Neural cell (in vitro differentiated cells): ENCODE data around the gene SERPINH1. TPM values are rescaled to one million over a fixed set of nuclear protein-coding genes. Genes with fewer than 3 reads are reported as not detected.

ENCODE experiments used
- H2AFZ ChIP-seq: fragments of 200-600, 300-800 bp; sonication (generic), shearing (Covaris generic); 2 replicates; pipeline ENCODE4 v1.6.0; 2014; ENCODE audit warnings: low read depth, mild to moderate bottlenecking, antibody characterized with exemption, low read length, moderate library complexity
- H3F3A ChIP-seq: fragments of 200-600 bp; shearing (Covaris generic); 2 replicates; pipeline ENCODE4 v1.6.1; 2016; ENCODE audit warnings: mild to moderate bottlenecking, moderate library complexity, mixed read lengths, antibody characterized with exemption, low read length; ENCODE audit not compliant: insufficient read depth, poor library complexity, severe bottlenecking
- H3K27ac ChIP-seq: fragments of 200-600, 300-800 bp; sonication (generic), shearing (Covaris generic); 2 replicates; pipeline ENCODE4 v1.5.1; 2014; ENCODE audit warnings: mild to moderate bottlenecking, low read length, moderate library complexity
- H3K27me3 ChIP-seq: fragments of 300-800, 200-600 bp; sonication (generic), shearing (Covaris generic); 2 replicates; pipeline ENCODE4 v1.6.0; 2014; ENCODE audit warnings: mild to moderate bottlenecking, low read depth, low read length, moderate library complexity; ENCODE audit not compliant: insufficient read depth
- H3K36me3 ChIP-seq: fragments of 300-800, 200-600 bp; sonication (generic), shearing (Covaris generic); 2 replicates; pipeline ENCODE4 v1.5.1; 2014; ENCODE audit warnings: mild to moderate bottlenecking, antibody characterized with exemption, low read length, moderate library complexity; ENCODE audit not compliant: insufficient read depth
- H3K4me2 ChIP-seq: fragments of 300-800, 200-600 bp; sonication (generic), shearing (Covaris generic); 2 replicates; pipeline ENCODE4 v1.6.0; 2014; ENCODE audit warnings: mild to moderate bottlenecking, low read length
- H3K4me3 ChIP-seq: fragments of 300-800, 200-600 bp; sonication (generic), shearing (Covaris generic); 2 replicates; pipeline ENCODE4 v1.5.1; 2014; ENCODE audit warnings: mild to moderate bottlenecking, low read length, moderate library complexity
- H3K79me2 ChIP-seq: fragments of 200-600 bp; shearing (Covaris generic); replicated peaks from 2 replicates; pipeline ENCODE4 v1.6.0; 2014; ENCODE audit warnings: mild to moderate bottlenecking, low read length, moderate library complexity; ENCODE audit not compliant: insufficient read depth
- H3K9ac ChIP-seq: fragments of 300-800, 200-600 bp; sonication (generic), shearing (Covaris generic); 2 replicates; pipeline ENCODE4 v1.6.1; 2016; ENCODE audit warnings: mild to moderate bottlenecking, low read length, mixed read lengths
- H3K9me2 ChIP-seq: fragments of 200-600 bp; shearing (Covaris generic); 2 replicates; pipeline ENCODE4 v1.6.1; 2016; ENCODE audit warnings: mild to moderate bottlenecking, low read length, mixed read lengths; ENCODE audit not compliant: insufficient read depth
- H3K9me3 ChIP-seq: fragments of 200-600, 300-800 bp; sonication (generic), shearing (Covaris generic); 2 replicates; pipeline ENCODE4 v1.6.1; 2016; ENCODE audit warnings: mild to moderate bottlenecking, mixed run types, low read length, moderate library complexity, mixed read lengths
- H4K20me1 ChIP-seq: fragments of 200-600 bp; shearing (Covaris generic); 2 replicates; pipeline ENCODE4 v1.6.1; 2016; ENCODE audit warnings: mild to moderate bottlenecking, mixed run types; ENCODE audit not compliant: insufficient read depth
- CTCF ChIP-seq: fragments of 450-650 bp; IDR thresholded peaks from 2 replicates; pipeline ENCODE4 v1.5.1; 2014; ENCODE audit warnings: antibody characterized with exemption, mild to moderate bottlenecking, moderate library complexity; ENCODE audit not compliant: poor library complexity, severe bottlenecking
- EP300 ChIP-seq: fragments of 450-650 bp; conservative IDR thresholded peaks from 2 replicates; pipeline ENCODE4 v1.6.1; 2014; ENCODE audit warnings: antibody characterized with exemption, mild to moderate bottlenecking, moderate library complexity; ENCODE audit not compliant: poor library complexity, severe bottlenecking
- EZH2 ChIP-seq: fragments of 200-600, 300-800 bp; shearing (Covaris generic), sonication (generic); IDR thresholded peaks from 2 replicates; pipeline ENCODE4 v1.6.1; 2014; ENCODE audit warnings: antibody characterized with exemption, low read length, borderline replicate concordance, mild to moderate bottlenecking; ENCODE audit not compliant: insufficient read depth, poor library complexity, severe bottlenecking
- MXI1 ChIP-seq: fragments of 450-650 bp; conservative IDR thresholded peaks from 2 replicates; pipeline ENCODE4 v1.6.1; 2014; ENCODE audit warnings: antibody characterized with exemption, mild to moderate bottlenecking; ENCODE audit not compliant: poor library complexity, severe bottlenecking
- POLR2AphosphoS5 ChIP-seq: IDR thresholded peaks from 2 replicates; pipeline ENCODE4 v1.6.1; 2012
- RAD21 ChIP-seq: fragments of 450-650 bp; conservative IDR thresholded peaks from 2 replicates; pipeline ENCODE4 v1.6.1; 2014; ENCODE audit warnings: antibody characterized with exemption, mild to moderate bottlenecking, moderate library complexity
- SMC3 ChIP-seq: fragments of 450-650 bp; conservative IDR thresholded peaks from 2 replicates; pipeline ENCODE4 v1.6.1; 2014; ENCODE audit warnings: antibody characterized with exemption, mild to moderate bottlenecking, moderate library complexity; ENCODE audit not compliant: poor library complexity
- TAF1 ChIP-seq: IDR thresholded peaks from 2 replicates; pipeline ENCODE4 v1.6.1; 2012; ENCODE audit warnings: low read depth
- polyA plus RNA-seq: library from polyadenylated mRNA; depleted of rRNA; stranded (reverse); fragments of >200 nt; gene quantifications from 2 replicates; pipeline ENCODE4 v1.2.3, GENCODE V29; 2014
- TF ChIP-seq, protein P1 (sequence below): IDR thresholded peaks from 2 replicates; pipeline ENCODE4 v1.6.1; 2012; ENCODE audit warnings: borderline replicate concordance

Gene SERPINH1
- polyA plus RNA-seq, 1 donor from 2014 or later = 16.1 TPM

- Histone ChIP-seq H3K4me2 (no peak overlapping the region), H3K27ac (no peak overlapping the region), H4K20me1 (no peaks in the 10 kb centered on the region), H3K4me3 (no peak overlapping the region), H3K9me2 (no peaks in the 10 kb centered on the region), H3F3A (no peaks in the 10 kb centered on the region), H3K9me3 (no peaks in the 10 kb centered on the region), H3K36me3 (no peaks in the 10 kb centered on the region), H3K79me2 (no peaks in the 10 kb centered on the region), H3K27me3 (no peaks in the 10 kb centered on the region), H3K9ac (no peak overlapping the region), H2AFZ (no peak overlapping the region)
- TF ChIP-seq TAF1 (no peak), EZH2 (no peak), POLR2AphosphoS5 (no peak), SMC3 (no peak), CTCF (no peak), RAD21 (no peak), MXI1 (no peak), EP300 (no peak)
- TF ChIP-seq, protein P1, sequence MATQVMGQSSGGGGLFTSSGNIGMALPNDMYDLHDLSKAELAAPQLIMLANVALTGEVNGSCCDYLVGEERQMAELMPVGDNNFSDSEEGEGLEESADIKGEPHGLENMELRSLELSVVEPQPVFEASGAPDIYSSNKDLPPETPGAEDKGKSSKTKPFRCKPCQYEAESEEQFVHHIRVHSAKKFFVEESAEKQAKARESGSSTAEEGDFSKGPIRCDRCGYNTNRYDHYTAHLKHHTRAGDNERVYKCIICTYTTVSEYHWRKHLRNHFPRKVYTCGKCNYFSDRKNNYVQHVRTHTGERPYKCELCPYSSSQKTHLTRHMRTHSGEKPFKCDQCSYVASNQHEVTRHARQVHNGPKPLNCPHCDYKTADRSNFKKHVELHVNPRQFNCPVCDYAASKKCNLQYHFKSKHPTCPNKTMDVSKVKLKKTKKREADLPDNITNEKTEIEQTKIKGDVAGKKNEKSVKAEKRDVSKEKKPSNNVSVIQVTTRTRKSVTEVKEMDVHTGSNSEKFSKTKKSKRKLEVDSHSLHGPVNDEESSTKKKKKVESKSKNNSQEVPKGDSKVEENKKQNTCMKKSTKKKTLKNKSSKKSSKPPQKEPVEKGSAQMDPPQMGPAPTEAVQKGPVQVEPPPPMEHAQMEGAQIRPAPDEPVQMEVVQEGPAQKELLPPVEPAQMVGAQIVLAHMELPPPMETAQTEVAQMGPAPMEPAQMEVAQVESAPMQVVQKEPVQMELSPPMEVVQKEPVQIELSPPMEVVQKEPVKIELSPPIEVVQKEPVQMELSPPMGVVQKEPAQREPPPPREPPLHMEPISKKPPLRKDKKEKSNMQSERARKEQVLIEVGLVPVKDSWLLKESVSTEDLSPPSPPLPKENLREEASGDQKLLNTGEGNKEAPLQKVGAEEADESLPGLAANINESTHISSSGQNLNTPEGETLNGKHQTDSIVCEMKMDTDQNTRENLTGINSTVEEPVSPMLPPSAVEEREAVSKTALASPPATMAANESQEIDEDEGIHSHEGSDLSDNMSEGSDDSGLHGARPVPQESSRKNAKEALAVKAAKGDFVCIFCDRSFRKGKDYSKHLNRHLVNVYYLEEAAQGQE = no peak
Measured at GRCh38 chr11:75560644-75561043, 1.4 kb upstream of the SERPINH1 start.

DNA sequence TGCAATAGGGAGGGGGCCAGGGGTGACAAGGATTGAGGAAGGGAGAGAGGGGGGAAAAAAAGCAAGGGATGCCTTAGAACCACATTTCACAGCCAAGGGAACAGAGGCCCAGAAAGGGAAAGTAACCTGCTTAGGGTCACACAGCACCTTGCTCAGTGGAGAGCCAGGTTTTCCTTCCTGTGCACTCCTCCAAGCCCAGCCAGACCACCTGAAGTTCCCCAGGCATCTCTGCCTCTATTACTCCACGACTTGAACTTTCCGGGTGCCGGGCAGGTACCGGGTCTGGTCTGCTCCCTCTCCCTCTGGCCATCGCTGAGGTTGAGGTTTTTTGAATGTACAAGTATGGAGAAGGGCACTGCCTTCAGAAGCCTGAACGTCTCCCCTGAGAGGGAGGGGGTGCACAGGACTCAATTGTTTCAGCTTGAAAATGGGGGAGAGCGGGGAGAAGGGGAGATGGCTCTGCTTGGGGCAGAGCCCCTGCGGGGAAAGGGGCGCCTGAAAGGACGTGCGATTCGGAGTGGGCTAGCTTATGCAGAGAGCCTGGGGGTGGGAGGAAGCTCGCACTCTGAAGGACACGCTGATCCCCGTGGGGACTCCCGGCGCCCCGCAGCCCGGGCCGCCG is 516 bp upstream of the SERPINH1 start:
- TF ChIP-seq SMC3 (no peak), POLR2AphosphoS5 (no peak), CTCF (no peak), EZH2 (no peak), RAD21 (no peak), EP300 (no peak), MXI1 (no peak), TAF1 (no peak)
- TF ChIP-seq, protein P1 = no peak
- peak overlapping the region; percentile 66 for H3K4me3 ChIP-seq
- no peak overlapping the region for H3K9ac ChIP-seq
- no peak overlapping the region for H3K4me2 ChIP-seq
- no peaks in the 10 kb centered on the region for H3F3A ChIP-seq
- H3K36me3 ChIP-seq = no peaks in the 10 kb centered on the region
- no peaks in the 10 kb centered on the region for H3K9me3 ChIP-seq
- H3K27me3 ChIP-seq = no peaks in the 10 kb centered on the region
- no peak overlapping the region for H3K27ac ChIP-seq
- H2AFZ ChIP-seq = no peak overlapping the region
- H3K79me2 ChIP-seq = no peaks in the 10 kb centered on the region
- no peaks in the 10 kb centered on the region for H4K20me1 ChIP-seq
- H3K9me2 ChIP-seq = no peaks in the 10 kb centered on the region
